T-helper 1 cell treated with Interleukin-12 subunit alpha and Interleukin-12 subunit beta and Interleukin-4 antibody, amounts not matched to agents 30 ng/mL and 1 ng/mL, for 36 hours (primary cell): ENCODE measurements around the gene SERPINA5. TPM values are rescaled to one million over a fixed set of nuclear protein-coding genes. Genes with fewer than 3 reads are reported as not detected.

Experiments
- intact Hi-C: fragments of 100-400 bp; cut with micrococcal nuclease; formaldehyde crosslinking; loops from one replicate; pipeline ENCODE4 v1.15.1; 2024
- total RNA-seq: library from RNA; stranded (reverse); gene quantifications from 2 replicates; pipeline ENCODE4 v1.2.3, GENCODE V29; 2022

SERPINA5 gene, protein sequence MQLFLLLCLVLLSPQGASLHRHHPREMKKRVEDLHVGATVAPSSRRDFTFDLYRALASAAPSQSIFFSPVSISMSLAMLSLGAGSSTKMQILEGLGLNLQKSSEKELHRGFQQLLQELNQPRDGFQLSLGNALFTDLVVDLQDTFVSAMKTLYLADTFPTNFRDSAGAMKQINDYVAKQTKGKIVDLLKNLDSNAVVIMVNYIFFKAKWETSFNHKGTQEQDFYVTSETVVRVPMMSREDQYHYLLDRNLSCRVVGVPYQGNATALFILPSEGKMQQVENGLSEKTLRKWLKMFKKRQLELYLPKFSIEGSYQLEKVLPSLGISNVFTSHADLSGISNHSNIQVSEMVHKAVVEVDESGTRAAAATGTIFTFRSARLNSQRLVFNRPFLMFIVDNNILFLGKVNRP
- not detected in 2 replicates for total RNA-seq

DNA sequence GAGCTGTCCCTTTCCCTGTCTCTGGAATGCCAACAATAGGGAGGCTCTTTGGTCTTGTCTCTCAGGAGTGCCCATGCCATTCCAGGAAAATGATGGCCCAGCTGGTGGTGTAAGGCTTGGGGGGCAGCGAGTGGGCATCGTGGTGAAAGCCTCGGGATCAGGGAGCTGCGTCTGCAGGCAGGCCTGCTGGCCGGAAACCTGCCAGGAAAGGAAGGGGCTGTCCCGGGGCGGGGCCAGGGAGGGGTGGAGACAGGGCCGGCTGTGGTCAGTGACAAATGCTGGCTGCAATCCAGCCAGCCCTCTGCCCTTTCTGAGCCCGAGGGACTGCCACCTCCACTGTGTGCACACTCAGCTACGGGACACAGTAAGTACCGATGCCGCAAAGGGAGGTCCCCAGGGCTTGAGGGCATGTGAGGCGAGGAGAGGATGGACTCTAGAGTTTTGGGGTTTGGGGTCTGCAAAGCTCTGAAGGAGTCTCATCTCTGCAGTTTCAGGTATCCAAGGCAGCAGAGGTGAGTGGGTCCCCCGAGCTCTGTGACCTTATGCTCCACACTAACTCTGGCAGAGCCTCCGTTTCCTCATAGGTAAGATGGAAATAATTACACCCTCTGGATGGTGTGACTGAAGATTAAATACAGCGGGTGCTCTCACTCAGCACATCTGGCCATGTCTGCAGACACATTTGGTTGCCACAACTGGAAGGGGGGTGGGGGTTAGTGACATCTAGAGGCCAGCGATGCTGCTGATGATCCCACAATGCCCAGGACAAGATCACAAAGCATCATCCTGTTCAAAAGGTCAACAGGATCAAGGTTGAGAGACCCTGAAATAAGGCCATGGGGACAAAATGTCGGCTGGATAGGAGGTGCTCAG, at the start of gene SERPINA5:
SERPINA5 (plus strand) TSS at position 300 of the 873 bp plus-strand sequence. CDS start 5,937 bp downstream, outside the sequence.
- intact Hi-C loops, result no loop called here

DNA sequence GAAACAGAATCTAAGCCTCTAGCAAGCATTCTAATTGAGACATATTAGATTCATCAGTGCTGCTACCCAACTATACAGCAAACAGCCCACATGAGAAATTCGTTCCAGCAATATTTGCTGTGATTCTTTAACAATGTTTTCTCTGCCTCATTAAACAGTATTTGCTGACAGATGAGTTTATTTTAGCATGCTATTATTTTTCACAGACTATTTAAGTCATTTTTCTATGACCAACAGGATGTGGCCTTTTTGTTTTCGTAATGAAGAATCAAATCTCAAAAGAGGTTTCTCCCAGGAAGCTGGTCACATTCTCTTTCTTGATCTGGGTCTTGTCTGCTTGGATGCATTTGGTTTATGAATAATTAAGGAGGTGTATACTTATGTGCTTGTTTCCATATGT, 48.8 kb upstream of the SERPINA5 start:
- intact Hi-C loops, result no loop called here

DNA sequence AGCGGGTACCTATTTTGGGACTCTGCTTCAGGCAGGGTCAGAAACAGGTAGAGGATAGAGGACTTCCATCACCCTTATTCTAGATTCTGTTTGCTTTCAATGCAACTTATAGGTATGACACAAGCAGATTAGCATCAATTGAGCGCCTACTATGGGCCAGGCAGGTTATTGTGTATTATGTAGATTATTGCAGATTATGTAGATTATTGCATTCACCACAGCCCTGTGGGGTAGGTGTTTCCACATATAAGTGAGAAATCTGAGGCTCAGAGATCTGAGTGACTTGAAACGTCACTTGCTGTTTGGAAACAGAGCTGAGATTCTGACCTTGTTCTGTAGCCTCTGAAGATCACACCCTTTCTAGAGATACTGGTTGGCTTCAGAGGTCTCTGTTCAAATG, 45.7 kb upstream of the SERPINA5 start:
- intact Hi-C loops, result no loop called here

DNA sequence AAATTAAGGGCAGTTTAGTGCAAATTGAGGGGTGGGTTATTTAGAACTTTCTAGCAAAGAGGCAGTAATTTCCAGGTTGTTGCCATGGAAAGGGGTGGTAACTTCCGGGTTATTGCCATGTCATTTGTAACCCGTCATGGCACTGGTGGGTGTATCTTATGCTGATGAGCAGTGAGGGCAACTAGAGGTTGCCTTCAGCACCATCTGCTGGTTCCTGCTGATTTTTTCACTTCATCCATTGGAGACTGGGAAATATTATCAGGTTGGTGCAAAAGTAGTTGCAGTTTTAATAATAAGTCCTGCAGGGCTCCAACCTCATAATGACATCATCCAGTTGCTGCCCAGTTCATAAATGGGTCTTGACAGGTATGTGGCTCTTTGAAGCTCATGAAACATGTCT, 44.4 kb upstream of the SERPINA5 start:
- intact Hi-C loops, result no loop called here

DNA sequence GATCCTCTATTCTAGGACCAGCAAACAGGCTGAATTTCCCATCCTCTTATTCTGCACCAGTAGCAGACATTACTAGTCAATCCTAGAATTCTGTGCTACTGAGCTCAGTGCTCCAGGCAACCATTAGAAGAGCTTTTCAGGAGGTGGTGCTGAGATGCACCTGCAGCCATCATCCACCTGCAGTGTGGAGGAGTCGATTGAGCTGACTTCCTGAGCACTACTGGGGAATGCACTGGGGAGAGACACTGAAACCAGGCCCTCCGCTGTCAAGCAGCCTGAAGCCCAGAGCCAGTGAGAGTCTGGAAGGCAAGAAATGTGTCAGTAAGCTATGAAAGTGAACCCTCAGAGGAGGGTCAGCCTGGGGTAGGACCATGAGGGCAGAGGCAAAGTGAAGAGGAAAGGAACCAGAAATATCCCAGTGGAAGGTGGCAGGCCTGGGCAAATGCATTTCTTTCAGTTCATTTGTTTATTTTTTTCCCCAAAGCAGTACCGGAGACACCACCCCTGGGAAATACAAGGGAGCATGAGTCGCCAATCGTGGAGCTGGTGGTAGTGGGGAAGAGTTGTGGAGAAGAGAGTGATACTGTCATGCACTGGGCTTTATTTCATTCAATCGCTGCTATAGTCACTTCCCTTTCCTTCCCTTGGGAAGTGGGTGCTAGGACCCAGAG, 43.0 kb upstream of the SERPINA5 start:
- intact Hi-C loops, result no loop called here

DNA sequence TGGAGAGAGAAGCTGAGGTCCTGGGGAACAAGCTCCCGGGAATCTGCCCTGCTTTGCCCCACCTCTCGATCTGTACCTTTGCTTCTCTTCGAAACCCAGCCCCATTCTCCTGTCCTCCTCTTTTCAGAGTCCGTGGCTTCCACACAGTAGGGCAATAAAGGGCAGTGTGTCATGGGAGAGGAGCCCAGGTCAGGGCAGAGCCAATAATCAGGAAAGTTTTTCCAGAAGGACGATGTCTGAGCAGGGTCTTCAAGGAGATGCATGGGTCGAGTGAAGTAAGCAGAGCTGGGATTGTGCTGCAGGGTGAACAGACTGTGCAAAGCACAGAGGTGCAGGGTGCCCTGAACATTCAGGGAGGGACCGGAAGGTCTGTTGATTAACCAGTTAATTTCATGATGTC, 42.0 kb upstream of the SERPINA5 start:
- intact Hi-C loops, result no loop called here

DNA sequence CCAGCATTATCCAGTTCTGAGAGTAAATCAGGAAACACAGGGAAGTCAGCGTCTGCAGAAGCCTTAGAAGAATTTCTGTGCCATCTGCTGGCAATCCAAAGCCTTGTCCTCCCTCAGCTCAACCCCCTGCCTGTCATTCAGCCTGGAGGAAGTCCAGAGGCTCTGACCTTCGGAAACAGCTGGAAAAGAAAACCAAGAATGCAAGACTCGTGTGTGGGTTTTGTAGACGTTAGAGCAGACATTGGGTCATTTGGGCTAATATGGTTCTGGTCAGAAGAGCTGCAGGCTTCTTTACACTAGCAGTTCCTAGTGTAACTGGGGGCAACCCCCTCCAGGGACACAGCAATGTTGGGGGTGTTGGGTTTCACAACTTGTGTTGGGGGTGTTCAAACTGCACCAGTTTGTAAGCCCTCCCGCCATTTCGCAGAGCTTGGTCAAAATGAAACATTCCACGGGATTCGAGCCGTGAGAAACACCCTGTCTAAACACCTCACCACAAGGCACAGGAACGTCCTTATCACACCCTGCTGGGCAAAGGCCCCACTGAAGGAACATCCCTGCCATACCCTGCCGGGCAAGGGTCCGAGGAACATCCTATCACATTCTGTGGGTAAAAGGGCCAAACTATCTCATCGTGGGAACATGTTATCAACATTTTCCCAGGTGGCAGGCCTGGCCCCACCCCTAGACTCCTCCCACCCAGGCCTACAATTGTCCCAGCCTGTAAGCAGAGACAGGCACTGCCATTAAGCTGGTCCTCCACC, 41.0 kb upstream of the SERPINA5 start:
- intact Hi-C loops, result no loop called here

DNA sequence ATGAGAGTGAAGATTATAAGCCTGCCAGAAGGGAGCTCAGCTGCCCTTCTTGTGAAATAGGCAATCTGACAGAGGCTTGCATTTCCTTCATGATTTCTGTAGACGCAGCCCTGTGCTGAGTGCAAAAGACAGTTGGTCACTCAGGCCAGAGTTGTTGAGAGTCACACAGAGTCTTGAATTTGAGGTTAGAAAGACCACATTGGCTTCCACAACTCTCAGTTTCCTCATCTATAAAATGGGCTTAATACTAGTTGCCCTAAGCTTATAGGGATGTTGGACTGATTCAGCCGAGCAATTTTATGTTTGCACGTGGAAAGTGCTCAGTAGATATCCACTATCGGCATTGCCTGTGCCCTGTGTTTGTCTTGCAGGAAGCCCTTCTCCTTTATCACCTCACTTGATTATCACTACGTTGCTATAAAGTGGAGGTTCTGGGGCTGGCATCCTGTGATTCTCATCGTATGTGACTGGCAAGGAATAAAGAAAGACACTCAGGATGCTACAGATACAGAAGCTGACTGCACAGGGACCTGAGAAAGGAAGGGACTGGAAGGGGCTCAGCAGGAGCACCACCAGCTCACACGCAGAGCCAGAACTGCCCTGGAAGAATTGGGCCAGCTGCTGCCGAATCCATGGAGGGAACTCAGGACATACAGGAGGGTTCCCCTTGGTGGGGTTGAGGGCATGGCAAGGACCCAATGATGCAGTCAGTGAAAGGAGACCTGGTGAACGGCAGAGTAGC, 39.8 kb upstream of the SERPINA5 start:
- intact Hi-C loops, result no loop called here

DNA sequence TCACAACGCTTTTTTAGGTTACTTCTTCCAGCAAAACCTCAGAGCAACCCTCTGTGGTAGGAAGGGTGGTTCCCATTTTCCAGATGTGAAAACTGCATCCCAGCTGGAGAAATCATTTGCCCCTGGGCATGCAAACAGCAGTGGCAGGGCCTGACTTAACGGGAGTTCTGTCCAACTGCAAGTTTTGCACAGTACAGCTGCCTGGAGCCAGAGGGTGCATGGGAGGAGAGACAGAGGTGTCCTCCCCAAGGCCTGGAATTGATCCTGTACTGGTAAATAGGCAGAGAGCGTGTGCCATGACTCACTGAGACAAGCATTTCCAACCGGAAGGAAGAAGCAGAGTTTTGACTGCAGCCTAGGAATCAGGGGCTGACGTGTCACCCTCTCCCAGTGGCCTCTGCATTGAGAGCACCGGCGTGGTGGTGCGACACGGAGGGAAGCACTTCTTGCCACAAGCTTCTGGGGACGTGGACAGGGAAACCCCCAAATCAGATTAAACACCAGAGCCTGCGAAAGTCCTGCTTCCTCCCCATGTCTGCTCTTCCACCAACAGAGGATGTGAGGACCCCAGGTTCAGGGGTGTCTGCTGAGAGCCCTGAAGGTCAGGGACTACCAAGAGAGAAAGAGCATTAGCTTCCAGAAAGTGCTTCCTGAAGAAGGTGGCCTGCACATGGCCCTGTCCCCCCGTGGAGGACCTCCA, 39.0 kb upstream of the SERPINA5 start:
- intact Hi-C loops, result no loop called here

DNA sequence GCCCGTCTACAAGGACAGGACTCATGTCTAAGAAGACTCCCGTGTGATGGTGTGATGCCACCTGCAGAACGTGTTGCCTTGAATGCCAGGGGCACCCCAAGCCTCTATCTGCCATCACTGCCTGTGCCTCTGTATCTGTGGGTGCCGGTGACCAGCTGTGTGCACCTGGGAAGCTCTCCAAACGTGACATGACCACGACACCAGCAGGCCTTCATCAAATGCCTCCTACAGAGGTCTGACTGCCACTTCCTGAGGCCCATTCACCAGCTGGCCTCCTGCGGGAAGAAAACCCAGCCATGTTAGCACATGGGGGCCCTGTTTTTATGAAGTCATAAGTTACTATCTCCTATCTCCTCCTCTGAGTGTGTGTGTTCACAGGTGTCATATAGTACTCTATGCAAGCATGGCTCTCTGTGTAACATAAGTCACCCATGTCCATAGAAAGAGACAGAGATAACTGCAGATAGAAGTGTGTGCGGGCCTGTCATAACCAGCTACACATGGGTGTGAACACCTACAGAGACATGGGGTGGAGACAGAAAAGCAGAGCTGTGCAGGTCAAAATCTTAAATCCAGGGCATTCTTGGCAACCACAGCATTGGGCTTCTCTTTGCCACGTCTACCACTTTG, 38.3 kb upstream of the SERPINA5 start:
- intact Hi-C loops, result no loop called here

DNA sequence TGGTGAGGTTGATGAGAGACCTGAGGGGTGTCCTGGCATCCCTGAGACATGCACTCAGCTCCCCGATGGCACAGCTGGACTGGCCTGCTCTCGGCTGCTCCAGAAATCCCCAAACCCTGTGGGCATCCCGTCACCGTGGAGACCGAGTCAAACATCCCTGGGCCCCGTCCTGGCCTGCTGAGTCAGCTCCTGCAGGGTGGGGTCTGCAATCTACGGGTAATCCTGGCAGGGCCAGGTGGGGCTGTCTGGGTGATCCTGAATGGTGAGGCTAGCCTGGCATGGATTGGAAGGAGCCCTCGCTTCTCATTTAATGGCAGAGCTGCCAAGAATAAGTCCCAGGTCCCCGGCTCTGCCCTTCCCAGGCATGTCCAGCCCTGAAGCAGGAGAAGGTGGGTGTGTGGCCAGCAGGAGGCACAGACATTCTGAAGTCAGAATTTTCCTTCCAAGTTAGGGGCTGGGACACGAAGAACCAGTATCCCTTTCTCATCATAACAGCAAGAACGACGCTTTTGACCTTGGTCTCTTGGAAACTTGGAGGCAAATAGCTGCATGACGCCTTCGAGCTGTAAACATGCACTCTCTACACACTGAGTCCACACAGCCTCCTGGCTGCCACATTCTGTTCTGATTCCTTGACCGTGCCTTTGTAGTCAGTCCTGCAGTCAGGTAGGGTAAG, 37.6 kb upstream of the SERPINA5 start:
- intact Hi-C loops, result no loop called here

DNA sequence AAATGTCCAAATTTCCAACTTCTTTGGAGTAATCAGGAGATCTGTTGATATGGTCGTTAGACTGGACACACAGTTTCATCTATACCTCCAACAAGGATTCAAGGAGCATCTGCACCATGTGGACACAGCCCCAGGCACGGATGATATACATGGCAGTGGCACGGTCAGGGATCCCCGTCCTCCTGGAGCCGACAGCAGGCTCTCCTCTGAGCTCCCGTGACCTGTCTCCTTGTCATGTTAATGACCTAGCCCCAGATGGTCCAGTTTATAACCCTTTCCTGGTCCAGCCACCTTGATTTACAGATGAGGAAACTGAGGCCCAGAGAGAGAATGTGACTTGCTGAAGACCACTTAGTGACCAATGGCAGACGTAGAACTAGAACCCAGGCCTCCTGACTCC, 36.5 kb upstream of the SERPINA5 start:
- intact Hi-C loops, result no loop called here

DNA sequence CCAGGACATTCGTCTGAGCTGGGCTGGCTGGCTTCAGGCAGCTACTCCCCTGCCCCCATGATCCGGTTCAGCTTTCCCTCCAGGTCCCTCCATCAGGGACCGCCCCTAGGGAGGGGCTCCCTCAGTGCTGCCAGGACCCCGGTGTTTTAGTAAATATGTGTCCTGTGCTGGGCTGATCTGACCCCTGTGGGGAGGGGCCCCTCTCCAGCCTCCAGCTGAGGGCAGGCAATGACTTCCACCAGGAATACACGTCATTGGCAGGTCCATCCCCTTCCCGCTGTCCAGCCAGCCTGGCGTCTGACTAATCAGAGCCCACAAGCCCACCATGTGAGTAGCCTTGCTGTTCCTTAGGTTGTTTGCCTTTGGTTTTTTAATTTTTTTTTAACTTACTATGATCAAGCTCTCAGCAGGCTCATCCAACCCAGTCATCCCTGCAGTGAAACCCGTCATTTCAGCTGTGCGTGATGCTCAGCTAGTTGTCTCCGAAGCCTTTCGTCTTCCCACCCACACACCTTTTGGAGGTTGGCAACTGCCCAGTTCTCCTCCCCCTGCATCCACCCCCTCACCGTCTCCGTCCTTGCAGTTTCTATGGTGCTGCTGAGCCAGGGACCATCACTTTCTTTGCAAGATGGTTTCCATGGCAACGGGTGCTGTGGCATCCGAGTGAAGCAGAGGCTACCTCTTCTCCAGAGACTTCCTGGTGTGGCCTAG, 35.9 kb upstream of the SERPINA5 start:
- intact Hi-C loops, result no loop called here

DNA sequence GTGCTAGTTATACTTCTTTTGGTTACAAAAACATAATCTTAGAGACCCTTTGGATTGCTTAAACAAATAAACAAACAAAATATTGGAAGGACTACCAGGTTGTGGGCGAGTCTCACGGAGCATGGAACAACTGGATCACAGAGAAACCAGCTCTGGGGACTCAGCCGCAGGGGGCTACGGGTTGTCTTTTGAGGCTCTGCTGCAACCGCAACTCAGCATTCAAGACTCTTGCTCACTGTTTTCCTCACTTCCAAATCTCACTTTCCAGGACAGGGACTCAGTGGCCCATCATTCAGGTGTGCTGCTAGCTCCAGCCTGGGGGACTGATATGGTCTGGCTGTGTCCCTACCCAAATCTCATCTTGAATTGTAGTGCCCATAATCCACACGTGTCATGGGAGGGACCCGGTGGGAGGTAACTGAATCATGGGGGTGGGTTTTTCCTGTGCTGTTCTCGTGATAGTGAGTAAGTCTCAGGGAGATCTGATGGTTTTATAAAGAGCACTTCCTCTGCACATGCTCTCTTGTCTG, 34.0 kb upstream of the SERPINA5 start:
- intact Hi-C loops, result no loop called here

DNA sequence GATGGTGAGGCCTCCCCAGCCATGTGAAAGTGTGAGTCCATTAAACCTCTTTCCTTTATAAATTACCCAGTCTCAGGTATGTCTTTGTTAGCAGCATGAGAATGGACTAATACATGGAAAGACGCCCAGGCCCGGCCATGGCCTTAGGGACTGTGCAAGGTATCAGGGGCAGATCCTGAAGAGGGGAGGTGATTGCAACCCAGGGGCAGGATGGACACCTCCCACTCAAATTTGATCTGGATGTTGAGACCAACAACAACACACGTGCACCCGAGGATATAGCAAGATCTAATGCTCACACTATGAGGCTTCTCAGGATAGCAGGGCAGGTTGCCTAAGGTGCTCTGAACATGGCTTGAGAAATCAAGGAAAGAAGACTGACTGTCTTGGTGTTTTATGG, 33.5 kb upstream of the SERPINA5 start:
- intact Hi-C loops, result no loop called here

DNA sequence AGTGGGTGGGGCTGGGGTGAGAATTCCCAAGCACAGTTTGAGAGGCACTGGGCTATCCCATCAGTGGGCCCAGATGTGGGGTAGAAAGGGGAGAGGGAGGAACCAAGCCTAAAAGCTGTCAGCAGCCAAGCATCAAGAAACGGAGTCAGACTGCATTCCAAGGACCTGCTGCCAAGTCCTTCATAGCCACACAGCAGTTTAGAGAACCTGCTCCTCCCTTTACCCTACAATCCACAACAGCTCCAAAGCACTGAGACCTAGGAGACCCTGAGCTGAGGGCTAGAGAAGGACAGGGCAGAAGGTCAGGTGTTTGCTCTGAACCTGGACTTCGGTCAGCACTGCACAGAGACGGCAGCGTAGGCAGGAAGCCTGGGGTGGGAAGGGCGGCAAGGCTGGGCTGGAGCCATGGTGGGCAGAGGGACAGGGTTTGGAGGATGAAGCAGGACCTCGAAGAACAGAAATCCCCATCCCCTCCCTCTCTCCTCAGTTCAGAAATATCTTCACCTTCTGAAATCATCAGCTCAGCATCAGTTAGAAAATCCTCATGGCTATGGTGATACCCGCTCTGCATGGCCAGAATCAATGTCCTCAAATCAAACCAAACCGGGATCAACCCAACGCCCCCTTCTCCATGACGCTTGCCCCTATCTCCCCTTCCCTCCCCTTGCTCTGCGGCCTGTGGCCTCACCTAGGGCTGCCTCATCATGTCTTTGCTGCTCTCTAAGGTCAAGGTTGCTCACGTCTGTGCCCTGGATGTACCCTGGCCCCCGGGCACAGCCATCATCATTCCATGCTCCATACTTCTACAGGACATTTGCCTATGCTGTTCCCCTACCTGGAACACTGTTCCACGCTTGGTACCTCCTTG, 32.9 kb upstream of the SERPINA5 start:
- intact Hi-C loops, result no loop called here
